Esophagus squamous epithelium (tissue), 5 donors: ENCODE data around the gene SLC19A1. TPM values are rescaled to one million over a fixed set of nuclear protein-coding genes. Genes with fewer than 3 reads are reported as not detected.
A peak's percentile ranks its signal among the peaks of the same experiment; 100 is the strongest.

Experiments used
- DNase-seq: peaks from one replicate; lab custom pipeline; 2025; lab: John Stamatoyannopoulos, UW
- H3K27ac ChIP-seq, 4 donors: fragments of 200-600 bp; sonication (generic); one replicate each; pipeline ENCODE4 v1.5.1; 2016 to 2019; ENCODE audit warnings: mild to moderate bottlenecking in 1 of 4
- H3K27me3 ChIP-seq, 4 donors: fragments of 200-600 bp; sonication (generic); 1 replicate in 3 of 4; 2 replicates in 1 of 4; pipeline versions ENCODE4 v1.5.1 to v1.6.0; 2017 to 2021; ENCODE audit warnings: antibody characterized with exemption in 1 of 4
- H3K36me3 ChIP-seq, 3 donors: fragments of 200-600 bp; sonication (generic); one replicate each; pipeline ENCODE4 v1.5.1; 2016 to 2019
- H3K4me1 ChIP-seq, 3 donors: fragments of 200-600 bp; sonication (generic); one replicate each; pipeline ENCODE4 v1.5.1; 2017 to 2019
- H3K4me3 ChIP-seq, 4 donors: fragments of 200-600 bp; sonication (generic); 1 replicate in 3 of 4; 2 replicates in 1 of 4; pipeline ENCODE4 v1.5.1; 2016 to 2019; ENCODE audit warnings: mild to moderate bottlenecking in 2 of 4, moderate library complexity in 1 of 4
- H3K9me3 ChIP-seq, 3 donors: fragments of 200-600 bp; sonication (generic); one replicate each; pipeline ENCODE4 v1.5.1; 2016 to 2019
- CTCF ChIP-seq, 6 experiments: fragments of 450-650 bp in 4 of 6; fragments of 200-600 bp in 2 of 6; sonication (generic) in 2 of 6; IDR thresholded peaks; one replicate each; pipeline ENCODE4 v1.5.1; 2016 to 2019; ENCODE audit warnings: antibody characterized with exemption in 6 of 6, mild to moderate bottlenecking in 4 of 6, moderate library complexity in 4 of 6
- POLR2A ChIP-seq, 4 donors: fragments of 450-650 bp; IDR thresholded peaks; one replicate each; pipeline ENCODE4 v1.6.1; 2017; ENCODE audit warnings: antibody characterized with exemption in 4 of 4, mild to moderate bottlenecking in 4 of 4, moderate library complexity in 3 of 4
- WGBS, 2 donors: methylation state at CpG; one replicate each; pipeline ENCODE4 v1.1.5; 2018; 5-methylcytosine and 5-hydroxymethylcytosine counted together
- intact Hi-C: fragments of 100-400 bp; cut with DNase I; formaldehyde crosslinking; loops from one replicate; pipeline ENCODE4 v1.15.0; 2022
- total RNA-seq, 4 donors: library from RNA; depleted of rRNA; stranded (reverse); fragments of >200 nt; gene quantifications; one replicate each; pipeline ENCODE4 v1.1.0, GENCODE V29; 2016
- donor health status: DM: yes; HTN: yes; CAD: no.

SLC19A1 gene
- total RNA-seq, 4 donors from 2014 or later = 1.6 to 4.6 (median 2.9) TPM

GRCh38 chr21:45458281-45459170 is 83.7 kb downstream of the SLC19A1 start:
- peaks cover 29 to 61% (median 37%) of the 10 kb centered on the region in 3 donors for H3K4me1 ChIP-seq
- TF ChIP-seq CTCF (IDR thresholded peaks at IDR 0.05) (no peak), POLR2A (IDR thresholded peaks at IDR 0.05) (no peak)
- no peak for DNase-seq
- H3K4me3 ChIP-seq = no peak overlapping the region
- no peak overlapping the region for H3K27ac ChIP-seq
- peaks cover 0 to 9% (median 0%) of the 10 kb centered on the region in 3 donors for H3K9me3 ChIP-seq
- H3K36me3 ChIP-seq = peaks cover 0 to 17% (median 0%) of the 10 kb centered on the region in 3 donors
- WGBS, 2 donors = 61% methylated on average over 16 of the region's 30 CpGs; no CpG with 5 or more reads in 1 of the 2 donors
- peaks cover 0 to 50% (median 0%) of the 10 kb centered on the region in 4 donors for H3K27me3 ChIP-seq
- intact Hi-C loops = no loop called here

GRCh38 chr21:45457832-45458172 is 84.4 kb downstream of the SLC19A1 start:
- no peak overlapping the region for H3K27ac ChIP-seq
- H3K9me3 ChIP-seq = peaks cover 0 to 9% (median 0%) of the 10 kb centered on the region in 3 donors
- peaks cover 0 to 17% (median 0%) of the 10 kb centered on the region in 3 donors for H3K36me3 ChIP-seq
- H3K27me3 ChIP-seq = peaks cover 0 to 45% (median 0%) of the 10 kb centered on the region in 4 donors
- intact Hi-C loops = no loop called here
- TF ChIP-seq POLR2A (IDR thresholded peaks at IDR 0.05) (no peak), CTCF (IDR thresholded peaks at IDR 0.05) (no peak)
- 92% methylated on average over 5 of the region's 9 CpGs; no CpG with 5 or more reads in 1 of the 2 donors for WGBS, 2 donors
- H3K4me1 ChIP-seq = peaks cover 29 to 68% (median 39%) of the 10 kb centered on the region in 3 donors
- no peak overlapping the region for H3K4me3 ChIP-seq
- DNase-seq = no peak

GRCh38 chr21:45457161-45457831 is 84.9 kb downstream of the SLC19A1 start:
- Histone ChIP-seq H3K4me3 (peak overlapping the region in 2 of 4 donors; percentile 40 to 57), H3K4me1 (peaks cover 29 to 69% (median 39%) of the 10 kb centered on the region in 3 donors), H3K36me3 (peaks cover 0 to 17% (median 0%) of the 10 kb centered on the region in 3 donors), H3K27ac (no peak overlapping the region), H3K27me3 (peaks cover 0 to 45% (median 0%) of the 10 kb centered on the region in 4 donors), H3K9me3 (peaks cover 0 to 9% (median 0%) of the 10 kb centered on the region in 3 donors)
- intact Hi-C loops = no loop called here
- 68 to 73% methylated on average over 8 to 12 of the region's 25 CpGs for WGBS, 2 donors
- DNase-seq = no peak
- TF ChIP-seq CTCF (IDR thresholded peaks at IDR 0.05) (no peak), POLR2A (IDR thresholded peaks at IDR 0.05) (no peak)

GRCh38 chr21:45456584-45457160 is 85.6 kb downstream of the SLC19A1 start:
- DNase-seq = no peak
- Histone ChIP-seq H3K27ac (no peak overlapping the region), H3K4me1 (peaks cover 29 to 69% (median 39%) of the 10 kb centered on the region in 3 donors), H3K9me3 (peaks cover 0 to 7% (median 0%) of the 10 kb centered on the region in 3 donors), H3K36me3 (peaks cover 0 to 17% (median 0%) of the 10 kb centered on the region in 3 donors), H3K27me3 (peaks cover 0 to 45% (median 0%) of the 10 kb centered on the region in 4 donors), H3K4me3 (peak overlapping the region; percentile 12 to 57 (median 38))
- TF ChIP-seq CTCF (IDR thresholded peaks at IDR 0.05) = no peak
- WGBS, 2 donors = 79 to 100% methylated on average over 1 to 8 of the region's 38 CpGs
- intact Hi-C loops = no loop called here
